Embryonic facial prominence (tissue), 1 donor: ENCODE results near the gene CACHD1.

ENCODE experiments used
- DNase-seq: peaks from one replicate; pipeline ENCODE4 v3.0.0-alpha.2; 2016; ENCODE audit errors: extremely low spot score

CACHD1 gene

GRCh38 chr1:64473367-64473766 lies 3.4 kb downstream of the CACHD1 start:
- no peak for DNase-seq

- DNase-seq: no peak
Measured at GRCh38 chr1:64474133-64474532, 4.2 kb downstream of the CACHD1 start.

GRCh38 chr1:64474665-64475439 lies 4.9 kb downstream of the CACHD1 start:
- no peak for DNase-seq

- DNase-seq: no peak
Measured at GRCh38 chr1:64476251-64476952, 6.5 kb downstream of the CACHD1 start.

GRCh38 chr1:64478594-64479470 lies 8.9 kb downstream of the CACHD1 start:
- no peak for DNase-seq

GRCh38 chr1:64479874-64480273 lies 9.9 kb downstream of the CACHD1 start:
- DNase-seq: no peak

- DNase-seq: no peak
Measured at GRCh38 chr1:64480999-64481772, 11.3 kb downstream of the CACHD1 start.

- DNase-seq: no peak
Measured at GRCh38 chr1:64482128-64482527, 12.2 kb downstream of the CACHD1 start.

GRCh38 chr1:64482720-64483119 lies 12.8 kb downstream of the CACHD1 start:
- no peak for DNase-seq

- DNase-seq: no peak
Measured at GRCh38 chr1:64483731-64484414, 13.9 kb downstream of the CACHD1 start.

- no peak for DNase-seq
Measured at GRCh38 chr1:64484651-64485050, 14.7 kb downstream of the CACHD1 start.

- no peak for DNase-seq
Measured at GRCh38 chr1:64486193-64486592, 16.3 kb downstream of the CACHD1 start.

- no peak for DNase-seq
Measured at GRCh38 chr1:64487061-64487460, 17.1 kb downstream of the CACHD1 start.

GRCh38 chr1:64488862-64489261 lies 18.9 kb downstream of the CACHD1 start:
- no peak for DNase-seq

- DNase-seq: no peak
Measured at GRCh38 chr1:64489707-64490106, 19.8 kb downstream of the CACHD1 start.

GRCh38 chr1:64490213-64490818 lies 20.4 kb downstream of the CACHD1 start:
- DNase-seq: no peak

GRCh38 chr1:64492424-64492823 lies 22.5 kb downstream of the CACHD1 start:
- DNase-seq: no peak

- DNase-seq: no peak
Measured at GRCh38 chr1:64493831-64494230, 23.9 kb downstream of the CACHD1 start.

- no peak for DNase-seq
Measured at GRCh38 chr1:64494659-64495058, 24.7 kb downstream of the CACHD1 start.

- DNase-seq: no peak
Measured at GRCh38 chr1:64495878-64496277, 25.9 kb downstream of the CACHD1 start.

GRCh38 chr1:64496606-64497005 lies 26.7 kb downstream of the CACHD1 start:
- no peak for DNase-seq
